Fibroblast of lung (primary cell): ENCODE measurements around the gene EMILIN3. TPM values are rescaled to one million over a fixed set of nuclear protein-coding genes. Genes with fewer than 3 reads are reported as not detected.

ENCODE experiments used
- polyA plus RNA-seq, 2 donors: library from polyadenylated mRNA; depleted of rRNA in 1 of 2; stranded (reverse) in 1 of 2; unstranded in 1 of 2; fragments of >200 nt; gene quantifications; 2 replicates each; pipeline ENCODE4 v1.2.1, GENCODE V29; 2011 to 2012; ENCODE audit warnings: missing spikeins in 1 of 2
- total RNA-seq: library from RNA; depleted of rRNA; stranded (reverse); fragments of >200 nt; gene quantifications from 2 replicates; pipeline ENCODE4 v1.2.1, GENCODE V29; 2014

EMILIN3 gene
- total and polyA plus RNA-seq, 2 donors (not counting 1 experiment from before 2014, with no cell fraction given): 0.05 to 0.17 TPM

Other genes with a start within 250 kb of the EMILIN3 start
- gene PLCG1, start 229.3 kb downstream of the EMILIN3 start, total RNA-seq: 63.9 and 86.2 TPM in 2 replicates
- 24.5 and 27.6 TPM in 2 replicates for gene PLCG1, start 229.3 kb downstream of the EMILIN3 start, polyA plus RNA-seq
- 15.9 and 27.7 TPM in 2 replicates for gene ZHX3, start 49.1 kb downstream of the EMILIN3 start, total RNA-seq
- gene ZHX3, start 49.1 kb downstream of the EMILIN3 start, polyA plus RNA-seq: 28.0 and 32.8 TPM in 2 replicates
- 3.1 and 5.1 TPM in 2 replicates for gene LPIN3, start 26.0 kb downstream of the EMILIN3 start, total RNA-seq
- gene LPIN3, start 26.0 kb downstream of the EMILIN3 start, polyA plus RNA-seq: 3.0 and 4.7 TPM in 2 replicates